Measurements from ENCODE around the gene ULK2. TPM values are rescaled to one million over a fixed set of nuclear protein-coding genes. Genes with fewer than 3 reads are reported as not detected.

Gene ULK2
- total and polyA plus RNA-seq, 10 of the 15 experiments (the other 5 are each of a cell fraction or from before 2014, with no cell fraction given): 0.29 to 5.3 (median 1.6) TPM

- H3K4me1 ChIP-seq (ENCODE audit: control insufficient read depth, insufficient read depth, low read length): no peaks in the 10 kb centered on the region
- H3K36me3 ChIP-seq (ENCODE audit: control insufficient read depth in 2 of 2, insufficient read depth in 2 of 2, low read length in 1 of 2): peaks cover 2 to 5% of the 10 kb centered on the region in 2 experiments; a peak in 3 of 4 replicates
- no peaks in the 10 kb centered on the region for H3K9me3 ChIP-seq (replicated peaks; ENCODE audit: control insufficient read depth, insufficient read depth, low read length)
- H3K79me2 ChIP-seq (ENCODE audit: control insufficient read depth, insufficient read depth, low read length): no peaks in the 10 kb centered on the region
- SMC1A ChIA-PET (ENCODE audit: uncharacterized antibody, unreplicated experiment): no interaction called here
- CTCF ChIA-PET: no interaction called here
- FAIRE-seq (no peak), ATAC-seq (no peak), DNase-seq (ENCODE audit: low read depth, low spot score) (no peak)
- no peak overlapping the region for H3K27ac ChIP-seq (ENCODE audit: control insufficient read depth, insufficient read depth)
- no peak overlapping the region for H3K4me3 ChIP-seq
- H3K9ac ChIP-seq (ENCODE audit: control insufficient read depth, insufficient read depth, low read length): no peak overlapping the region
- POLR2A ChIA-PET: no interaction called here
- intact Hi-C loops (cut with micrococcal nuclease; ENCODE audit: unreplicated experiment): no loop called here
- BruUV-seq (replicated peaks): no TSS peak
- no peaks in the 10 kb centered on the region for H4K20me1 ChIP-seq (ENCODE audit: control insufficient read depth, insufficient read depth)
- H3K27me3 ChIP-seq (replicated peaks in 1 of 2; ENCODE audit: control insufficient read depth in 2 of 2, insufficient read depth in 2 of 2, low read length in 1 of 2): no peaks in the 10 kb centered on the region
- RAD21 ChIA-PET (ENCODE audit: unreplicated experiment): no interaction called here
- TF ChIP-seq PML (IDR thresholded peaks at IDR 0.05; ENCODE audit: low read length) (no peak), HDGF (IDR thresholded peaks at IDR 0.05) (no peak), NFYB (IDR thresholded peaks at IDR 0.05; ENCODE audit: insufficient read depth, low read depth, low read length) (no peak), TAF1 (IDR thresholded peaks at IDR 0.05; ENCODE audit: borderline replicate concordance, low read depth, low read length) (no peak), SIX5 (IDR thresholded peaks at IDR 0.05; ENCODE audit: low read depth, low read length, severe bottlenecking) (no peak), PAX8 (IDR thresholded peaks at IDR 0.05) (no peak), POLR2A (IDR thresholded peaks at IDR 0.05; ENCODE audit: low read depth, low read length) (no peak), KDM1A (IDR thresholded peaks at IDR 0.05; ENCODE audit: borderline replicate concordance) (no peak), NFYA (IDR thresholded peaks at IDR 0.05; ENCODE audit: borderline replicate concordance, low read depth, low read length) (no peak), EGR1 (IDR thresholded peaks at IDR 0.05; ENCODE audit: borderline replicate concordance in 1 of 2, low read depth in 2 of 2, low read length in 2 of 2) (no peak), ZSCAN29 (IDR thresholded peaks at IDR 0.05) (no peak), RBBP5 (conservative IDR thresholded peaks at IDR 0.05) (no peak), EP300 (IDR thresholded peaks at IDR 0.05; ENCODE audit: borderline replicate concordance in 1 of 2, control insufficient read depth in 1 of 2, low read depth in 2 of 2, low read length in 2 of 2) (no peak), STAT1 (conservative IDR thresholded peaks at IDR 0.05) (no peak)
- TF ChIP-seq, protein P1, sequence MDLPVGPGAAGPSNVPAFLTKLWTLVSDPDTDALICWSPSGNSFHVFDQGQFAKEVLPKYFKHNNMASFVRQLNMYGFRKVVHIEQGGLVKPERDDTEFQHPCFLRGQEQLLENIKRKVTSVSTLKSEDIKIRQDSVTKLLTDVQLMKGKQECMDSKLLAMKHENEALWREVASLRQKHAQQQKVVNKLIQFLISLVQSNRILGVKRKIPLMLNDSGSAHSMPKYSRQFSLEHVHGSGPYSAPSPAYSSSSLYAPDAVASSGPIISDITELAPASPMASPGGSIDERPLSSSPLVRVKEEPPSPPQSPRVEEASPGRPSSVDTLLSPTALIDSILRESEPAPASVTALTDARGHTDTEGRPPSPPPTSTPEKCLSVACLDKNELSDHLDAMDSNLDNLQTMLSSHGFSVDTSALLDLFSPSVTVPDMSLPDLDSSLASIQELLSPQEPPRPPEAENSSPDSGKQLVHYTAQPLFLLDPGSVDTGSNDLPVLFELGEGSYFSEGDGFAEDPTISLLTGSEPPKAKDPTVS (IDR thresholded peaks at IDR 0.05; ENCODE audit: low read depth, low read length): no peak
- TF ChIP-seq, protein P2, sequence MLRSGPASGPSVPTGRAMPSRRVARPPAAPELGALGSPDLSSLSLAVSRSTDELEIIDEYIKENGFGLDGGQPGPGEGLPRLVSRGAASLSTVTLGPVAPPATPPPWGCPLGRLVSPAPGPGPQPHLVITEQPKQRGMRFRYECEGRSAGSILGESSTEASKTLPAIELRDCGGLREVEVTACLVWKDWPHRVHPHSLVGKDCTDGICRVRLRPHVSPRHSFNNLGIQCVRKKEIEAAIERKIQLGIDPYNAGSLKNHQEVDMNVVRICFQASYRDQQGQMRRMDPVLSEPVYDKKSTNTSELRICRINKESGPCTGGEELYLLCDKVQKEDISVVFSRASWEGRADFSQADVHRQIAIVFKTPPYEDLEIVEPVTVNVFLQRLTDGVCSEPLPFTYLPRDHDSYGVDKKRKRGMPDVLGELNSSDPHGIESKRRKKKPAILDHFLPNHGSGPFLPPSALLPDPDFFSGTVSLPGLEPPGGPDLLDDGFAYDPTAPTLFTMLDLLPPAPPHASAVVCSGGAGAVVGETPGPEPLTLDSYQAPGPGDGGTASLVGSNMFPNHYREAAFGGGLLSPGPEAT (IDR thresholded peaks at IDR 0.05; ENCODE audit: low read depth): no peak
- TF ChIP-seq, protein P3, sequence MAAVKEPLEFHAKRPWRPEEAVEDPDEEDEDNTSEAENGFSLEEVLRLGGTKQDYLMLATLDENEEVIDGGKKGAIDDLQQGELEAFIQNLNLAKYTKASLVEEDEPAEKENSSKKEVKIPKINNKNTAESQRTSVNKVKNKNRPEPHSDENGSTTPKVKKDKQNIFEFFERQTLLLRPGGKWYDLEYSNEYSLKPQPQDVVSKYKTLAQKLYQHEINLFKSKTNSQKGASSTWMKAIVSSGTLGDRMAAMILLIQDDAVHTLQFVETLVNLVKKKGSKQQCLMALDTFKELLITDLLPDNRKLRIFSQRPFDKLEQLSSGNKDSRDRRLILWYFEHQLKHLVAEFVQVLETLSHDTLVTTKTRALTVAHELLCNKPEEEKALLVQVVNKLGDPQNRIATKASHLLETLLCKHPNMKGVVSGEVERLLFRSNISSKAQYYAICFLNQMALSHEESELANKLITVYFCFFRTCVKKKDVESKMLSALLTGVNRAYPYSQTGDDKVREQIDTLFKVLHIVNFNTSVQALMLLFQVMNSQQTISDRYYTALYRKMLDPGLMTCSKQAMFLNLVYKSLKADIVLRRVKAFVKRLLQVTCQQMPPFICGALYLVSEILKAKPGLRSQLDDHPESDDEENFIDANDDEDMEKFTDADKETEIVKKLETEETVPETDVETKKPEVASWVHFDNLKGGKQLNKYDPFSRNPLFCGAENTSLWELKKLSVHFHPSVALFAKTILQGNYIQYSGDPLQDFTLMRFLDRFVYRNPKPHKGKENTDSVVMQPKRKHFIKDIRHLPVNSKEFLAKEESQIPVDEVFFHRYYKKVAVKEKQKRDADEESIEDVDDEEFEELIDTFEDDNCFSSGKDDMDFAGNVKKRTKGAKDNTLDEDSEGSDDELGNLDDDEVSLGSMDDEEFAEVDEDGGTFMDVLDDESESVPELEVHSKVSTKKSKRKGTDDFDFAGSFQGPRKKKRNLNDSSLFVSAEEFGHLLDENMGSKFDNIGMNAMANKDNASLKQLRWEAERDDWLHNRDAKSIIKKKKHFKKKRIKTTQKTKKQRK (IDR thresholded peaks at IDR 0.05; ENCODE audit: low read depth, low read length): no peak
- TF ChIP-seq, protein P4, sequence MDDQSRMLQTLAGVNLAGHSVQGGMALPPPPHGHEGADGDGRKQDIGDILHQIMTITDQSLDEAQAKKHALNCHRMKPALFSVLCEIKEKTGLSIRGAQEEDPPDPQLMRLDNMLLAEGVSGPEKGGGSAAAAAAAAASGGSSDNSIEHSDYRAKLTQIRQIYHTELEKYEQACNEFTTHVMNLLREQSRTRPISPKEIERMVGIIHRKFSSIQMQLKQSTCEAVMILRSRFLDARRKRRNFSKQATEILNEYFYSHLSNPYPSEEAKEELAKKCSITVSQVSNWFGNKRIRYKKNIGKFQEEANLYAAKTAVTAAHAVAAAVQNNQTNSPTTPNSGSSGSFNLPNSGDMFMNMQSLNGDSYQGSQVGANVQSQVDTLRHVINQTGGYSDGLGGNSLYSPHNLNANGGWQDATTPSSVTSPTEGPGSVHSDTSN (IDR thresholded peaks at IDR 0.05; ENCODE audit: insufficient replicate concordance, low read depth, low read length): no peak
- H3K4me2 ChIP-seq (ENCODE audit: control insufficient read depth, insufficient read depth): no peak overlapping the region
- H2AFZ ChIP-seq (ENCODE audit: control insufficient read depth, low read depth, low read length): no peak overlapping the region
- in situ Hi-C loops (cut with MboI): no loop called here
- WGBS (ENCODE audit: insufficient coverage, insufficient replicate concordance, low lambda C conversion rate, missing lambda C conversion rate): 88% methylated on average over 2 of the region's 2 CpGs
These were observed 30.2 kb upstream of the ULK2 start for GRCh38 chr17:19897903-19898302.
